Activated naive CD4-positive, alpha-beta T cell treated with anti-CD3 and anti-CD28 coated beads, Interleukin-2, amount 10 ng/mL, durations not matched to agents 7 days and 5 days (primary cell): ENCODE measurements around the gene HERC2.
A peak's percentile ranks its signal among the peaks of the same experiment; 100 is the strongest.
"Not testable (repeated sequence)": the region's sequence is repeated elsewhere in the genome, so short reads cannot be mapped to it uniquely, and the experiment has no call there.

Experiments used
- CTCF ChIA-PET: fragments of 350-600 bp; sonication (Branson Sonifier 250); formaldehyde crosslinking; loops from one replicate; lab custom pipeline; 2021; ENCODE audit warnings: antibody characterized with exemption; lab: Charles Lee
- DNase-seq: peaks from one replicate; pipeline ENCODE4 v3.0.0-alpha.2; 2020
- H3K27ac Mint-ChIP-seq: one replicate; pipeline ENCODE4 v1.8.0; 2021; ENCODE audit warnings: mild to moderate bottlenecking, moderate library complexity, mixed read lengths
- H3K27me3 Mint-ChIP-seq: one replicate; pipeline ENCODE4 v1.8.0; 2021; ENCODE audit warnings: mild to moderate bottlenecking, mixed read lengths
- H3K36me3 Mint-ChIP-seq: one replicate; pipeline ENCODE4 v1.8.0; 2021; ENCODE audit warnings: mixed read lengths
- H3K4me1 Mint-ChIP-seq: one replicate; pipeline ENCODE4 v1.8.0; 2021; ENCODE audit warnings: mixed read lengths
- H3K4me3 Mint-ChIP-seq: one replicate; pipeline ENCODE4 v1.8.0; 2021; ENCODE audit warnings: mild to moderate bottlenecking, moderate library complexity, mixed read lengths
- H3K9me3 Mint-ChIP-seq: one replicate; pipeline ENCODE4 v1.8.0; 2021; ENCODE audit warnings: mixed read lengths

The HERC2 gene

DNA sequence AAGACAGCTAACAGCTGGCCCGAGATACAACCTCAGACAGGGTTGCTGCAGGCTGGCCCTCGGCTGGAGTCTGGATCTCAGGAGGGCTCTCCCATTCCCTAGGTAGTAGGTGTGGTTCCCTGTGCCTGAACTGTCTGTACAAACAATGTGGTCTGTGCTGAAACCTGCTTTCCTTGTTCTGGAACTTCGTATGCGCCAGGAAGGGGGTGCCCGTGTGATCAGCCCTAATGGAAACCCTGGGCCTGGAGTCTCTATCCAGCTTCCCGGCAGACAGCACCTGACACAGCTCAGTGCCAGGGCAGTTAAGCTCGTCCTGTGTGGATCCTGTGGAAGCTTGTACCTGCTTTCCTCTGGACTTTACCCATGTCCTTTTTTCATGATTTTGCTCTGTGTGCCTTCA lies 99.4 kb downstream of the HERC2 start:
- peaks cover 33% of the 10 kb centered on the region for H3K36me3 Mint-ChIP-seq
- H3K9me3 Mint-ChIP-seq, H3K4me1 Mint-ChIP-seq, H3K27me3 Mint-ChIP-seq, DNase-seq, CTCF ChIA-PET, H3K4me3 Mint-ChIP-seq: not testable (repeated sequence)
- H3K27ac Mint-ChIP-seq = peak overlapping the region; percentile 73

DNA sequence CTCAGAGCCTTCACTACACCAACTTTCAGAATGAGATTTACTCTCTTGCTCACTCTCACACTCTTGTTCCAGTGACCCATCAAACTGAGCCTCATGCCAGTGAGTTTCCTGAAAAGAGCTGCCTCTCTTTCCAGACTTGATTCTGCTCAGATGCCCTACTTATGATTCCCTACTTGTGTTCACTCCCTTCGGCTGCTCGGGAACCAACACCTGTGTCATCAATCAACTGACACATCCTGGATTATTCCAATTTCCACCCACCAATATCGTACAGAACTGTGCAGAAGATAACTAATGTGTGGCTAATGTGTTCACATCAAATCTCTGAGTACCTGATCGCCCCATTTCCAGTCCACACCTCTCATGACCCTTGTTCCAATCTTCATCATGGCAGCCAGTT lies 100.3 kb downstream of the HERC2 start:
- H3K27me3 Mint-ChIP-seq, DNase-seq, H3K27ac Mint-ChIP-seq, H3K4me1 Mint-ChIP-seq, H3K9me3 Mint-ChIP-seq, H3K4me3 Mint-ChIP-seq, CTCF ChIA-PET: not testable (repeated sequence)
- H3K36me3 Mint-ChIP-seq = peaks cover 31% of the 10 kb centered on the region

DNA sequence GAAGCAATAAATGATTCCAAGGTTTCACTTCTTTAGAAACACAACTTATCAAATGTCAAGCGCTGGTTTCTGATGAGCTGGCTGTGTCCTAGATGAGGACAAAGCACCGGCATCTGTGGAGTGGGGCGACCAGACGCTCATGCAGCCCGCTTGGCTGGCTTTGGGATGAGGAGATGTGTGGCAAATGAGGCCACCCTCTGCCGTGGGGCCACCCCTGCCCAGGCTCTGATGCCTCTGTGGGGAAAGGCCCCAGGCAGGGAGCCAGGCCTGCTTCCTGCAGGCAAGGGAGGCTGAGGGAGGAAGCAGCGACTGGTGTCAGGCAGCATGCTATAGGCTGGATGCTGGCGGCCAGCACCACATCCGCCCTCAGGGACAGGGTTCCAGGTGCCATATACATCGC lies 102.9 kb downstream of the HERC2 start:
- no peak for DNase-seq
- CTCF ChIA-PET = no interaction called here
- Mint-ChIP-seq H3K27ac (no peak overlapping the region), H3K27me3 (no peaks in the 10 kb centered on the region), H3K9me3 (no peaks in the 10 kb centered on the region), H3K36me3 (peaks cover 21% of the 10 kb centered on the region), H3K4me3 (no peak overlapping the region), H3K4me1 (no peaks in the 10 kb centered on the region)

DNA sequence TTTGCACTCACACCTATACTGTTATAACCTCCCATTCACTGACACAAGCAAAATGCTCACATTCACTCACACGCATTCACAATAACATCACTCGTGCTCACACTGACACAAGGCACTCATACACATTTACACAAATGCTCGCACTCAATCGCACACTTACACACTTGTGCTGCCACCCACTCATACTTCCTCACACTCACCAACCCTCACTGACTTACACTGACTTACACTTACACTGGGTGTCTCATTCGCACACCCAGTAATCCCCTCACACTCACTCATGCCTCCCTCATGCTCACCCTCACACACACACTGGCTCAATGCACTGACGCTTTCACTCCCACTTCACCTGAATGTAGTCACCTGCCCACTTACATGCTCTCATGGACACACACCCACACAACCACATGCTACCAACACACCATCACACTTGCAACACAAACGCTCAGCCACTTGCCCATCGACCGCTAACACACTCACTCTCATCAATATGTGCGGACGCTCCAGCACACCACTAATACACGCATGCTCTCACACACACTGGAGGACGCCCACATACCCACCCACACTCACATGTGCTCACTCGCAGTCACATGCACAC lies 104.9 kb downstream of the HERC2 start:
- H3K27me3 Mint-ChIP-seq, H3K4me3 Mint-ChIP-seq, H3K4me1 Mint-ChIP-seq, H3K9me3 Mint-ChIP-seq, DNase-seq, CTCF ChIA-PET, H3K27ac Mint-ChIP-seq: not testable (repeated sequence)
- H3K36me3 Mint-ChIP-seq = peaks cover 24% of the 10 kb centered on the region

GRCh38 chr15:28215521-28215920 lies 106.5 kb downstream of the HERC2 start:
- H3K27ac Mint-ChIP-seq, H3K27me3 Mint-ChIP-seq, H3K4me1 Mint-ChIP-seq, H3K4me3 Mint-ChIP-seq, DNase-seq, CTCF ChIA-PET, H3K9me3 Mint-ChIP-seq: not testable (repeated sequence)
- H3K36me3 Mint-ChIP-seq = peaks cover 22% of the 10 kb centered on the region

GRCh38 chr15:28214006-28214790 lies 107.8 kb downstream of the HERC2 start:
- H3K4me3 Mint-ChIP-seq, H3K4me1 Mint-ChIP-seq, CTCF ChIA-PET, H3K27ac Mint-ChIP-seq, H3K9me3 Mint-ChIP-seq, DNase-seq, H3K27me3 Mint-ChIP-seq: not testable (repeated sequence)
- H3K36me3 Mint-ChIP-seq = peaks cover 16% of the 10 kb centered on the region

DNA sequence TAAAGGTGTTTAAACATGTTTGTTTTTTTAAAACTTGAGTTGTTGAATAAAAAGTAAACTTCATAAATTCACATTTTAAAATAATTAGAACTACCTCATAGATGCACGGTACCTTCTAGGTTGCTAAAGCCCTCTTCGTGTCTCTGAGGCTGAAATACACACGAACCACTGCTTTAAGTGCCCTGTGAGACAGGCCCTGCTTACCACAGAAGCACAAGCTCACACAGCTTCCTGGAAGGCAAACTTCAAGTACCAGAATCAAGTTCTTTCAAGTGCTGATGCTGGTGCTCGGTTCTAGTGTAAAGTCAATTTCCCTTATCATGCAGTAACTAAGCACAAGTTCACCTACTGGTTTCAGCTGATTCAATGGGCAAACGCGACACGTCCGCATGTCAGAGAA lies 108.6 kb downstream of the HERC2 start:
- H3K4me1 Mint-ChIP-seq, CTCF ChIA-PET, H3K4me3 Mint-ChIP-seq, H3K27ac Mint-ChIP-seq, H3K27me3 Mint-ChIP-seq, H3K9me3 Mint-ChIP-seq, DNase-seq: not testable (repeated sequence)
- H3K36me3 Mint-ChIP-seq = peaks cover 11% of the 10 kb centered on the region

DNA sequence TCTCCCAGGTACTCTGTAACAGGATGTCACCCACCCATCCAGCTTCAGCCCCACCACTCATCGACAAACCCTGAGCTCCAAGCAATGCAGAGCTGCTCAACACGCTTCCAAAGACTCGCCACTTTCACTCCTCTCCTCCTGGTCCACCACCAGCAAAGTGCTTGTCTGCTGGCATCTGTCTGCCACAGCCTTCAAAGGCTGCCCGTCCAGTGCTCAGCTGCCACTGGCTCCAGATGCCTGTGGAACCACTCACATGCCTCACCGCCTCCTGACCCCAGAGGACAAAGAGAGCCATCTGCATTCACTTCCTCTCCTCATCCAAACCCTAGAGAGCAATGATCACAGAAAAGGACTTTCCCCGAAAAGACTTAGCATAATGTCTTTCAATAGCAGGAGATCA lies 113.4 kb downstream of the HERC2 start:
- Mint-ChIP-seq H3K9me3 (no peaks in the 10 kb centered on the region), H3K4me3 (no peak overlapping the region), H3K36me3 (peaks cover 7% of the 10 kb centered on the region), H3K27ac (no peak overlapping the region), H3K4me1 (no peaks in the 10 kb centered on the region), H3K27me3 (no peaks in the 10 kb centered on the region)
- CTCF ChIA-PET = interaction anchor here (1.0 kb wide), 1 partner anchor 83 kb away, joined by 4 read pairs; no protein-coding TSS in a partner anchor
- DNase-seq = no peak

DNA sequence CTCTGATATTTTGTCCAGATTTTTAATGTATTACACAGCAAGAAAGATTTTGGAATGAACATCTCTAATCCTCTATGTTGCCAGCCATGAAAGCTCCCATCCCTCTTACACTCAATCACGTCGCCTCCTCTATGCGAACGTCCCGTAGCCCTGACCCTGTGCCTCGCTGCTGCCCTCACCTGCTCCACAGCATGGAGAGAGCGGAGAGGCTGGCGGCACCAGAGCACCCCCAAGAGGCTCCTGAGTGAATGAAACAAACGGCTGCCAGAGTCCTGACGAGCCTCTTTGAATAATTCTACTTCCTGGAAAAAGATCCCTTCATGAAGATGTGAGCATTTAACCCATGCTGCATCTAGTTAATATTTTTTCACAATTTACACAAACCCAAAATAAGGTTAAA lies 116.3 kb downstream of the HERC2 start:
- CTCF ChIA-PET, H3K27me3 Mint-ChIP-seq, DNase-seq, H3K4me3 Mint-ChIP-seq, H3K27ac Mint-ChIP-seq, H3K9me3 Mint-ChIP-seq, H3K4me1 Mint-ChIP-seq: not testable (repeated sequence)
- H3K36me3 Mint-ChIP-seq = peaks cover 14% of the 10 kb centered on the region

- not testable (repeated sequence) for H3K27me3 Mint-ChIP-seq, H3K27ac Mint-ChIP-seq
- peaks cover 21% of the 10 kb centered on the region for H3K36me3 Mint-ChIP-seq
These were observed 118.7 kb downstream of the HERC2 start for GRCh38 chr15:28203055-28203828.

GRCh38 chr15:28202124-28202523 lies 119.9 kb downstream of the HERC2 start:
- H3K9me3 Mint-ChIP-seq, CTCF ChIA-PET, H3K27me3 Mint-ChIP-seq, DNase-seq, H3K27ac Mint-ChIP-seq, H3K4me1 Mint-ChIP-seq, H3K4me3 Mint-ChIP-seq: not testable (repeated sequence)
- H3K36me3 Mint-ChIP-seq = peaks cover 25% of the 10 kb centered on the region

More at GRCh38 chr15:28203055-28203828, 118.7 kb downstream of the HERC2 start:
- H3K4me1 Mint-ChIP-seq, H3K4me3 Mint-ChIP-seq, H3K9me3 Mint-ChIP-seq, DNase-seq, CTCF ChIA-PET: not testable (repeated sequence)

DNA sequence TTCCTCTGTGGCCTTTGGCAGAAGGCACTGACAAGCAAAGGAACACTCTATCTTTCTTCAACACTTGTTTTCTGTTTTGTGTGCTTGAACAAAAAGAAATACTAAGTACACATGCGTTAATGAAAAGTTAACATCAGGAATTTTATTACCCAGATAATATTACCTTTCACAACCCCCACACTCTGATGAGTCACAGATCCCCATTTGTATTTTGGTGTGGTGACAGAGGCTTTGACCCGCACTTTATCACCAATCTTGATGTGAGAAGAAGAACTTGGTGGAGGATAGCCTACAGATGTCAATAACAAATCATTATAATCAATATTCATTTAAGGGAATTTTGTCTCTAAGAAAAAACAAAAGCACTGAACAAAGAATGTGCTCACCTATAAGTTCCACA lies 123.8 kb downstream of the HERC2 start:
- H3K9me3 Mint-ChIP-seq, H3K27ac Mint-ChIP-seq, H3K4me3 Mint-ChIP-seq, H3K4me1 Mint-ChIP-seq, DNase-seq, CTCF ChIA-PET, H3K27me3 Mint-ChIP-seq: not testable (repeated sequence)
- peaks cover 29% of the 10 kb centered on the region for H3K36me3 Mint-ChIP-seq

GRCh38 chr15:28197694-28198093 lies 124.3 kb downstream of the HERC2 start:
- H3K4me1 Mint-ChIP-seq, DNase-seq, H3K4me3 Mint-ChIP-seq, CTCF ChIA-PET, H3K27ac Mint-ChIP-seq, H3K9me3 Mint-ChIP-seq, H3K27me3 Mint-ChIP-seq: not testable (repeated sequence)
- peaks cover 29% of the 10 kb centered on the region for H3K36me3 Mint-ChIP-seq

GRCh38 chr15:28196581-28196980 lies 125.4 kb downstream of the HERC2 start:
- H3K4me1 Mint-ChIP-seq, DNase-seq, H3K4me3 Mint-ChIP-seq, CTCF ChIA-PET, H3K9me3 Mint-ChIP-seq, H3K27me3 Mint-ChIP-seq, H3K27ac Mint-ChIP-seq: not testable (repeated sequence)
- H3K36me3 Mint-ChIP-seq = peaks cover 35% of the 10 kb centered on the region

DNA sequence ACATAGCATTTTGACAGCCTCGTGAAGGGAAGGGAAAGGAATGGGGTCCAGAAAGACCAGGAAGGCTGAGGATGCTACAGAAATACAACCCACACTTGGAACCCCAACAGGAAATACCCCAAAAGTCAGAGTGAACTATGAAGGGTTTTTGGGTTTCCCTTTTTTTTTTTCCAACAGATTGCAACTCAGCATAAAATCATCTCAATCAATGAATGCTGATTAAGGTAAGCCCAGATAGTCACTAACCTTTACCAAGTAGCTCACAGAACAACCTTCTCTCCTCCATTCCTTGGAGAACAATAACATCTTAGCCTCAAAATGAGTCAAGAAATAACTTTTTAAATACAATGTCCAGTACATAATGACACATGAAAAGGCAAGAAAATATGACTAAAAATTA lies 129.2 kb downstream of the HERC2 start:
- Mint-ChIP-seq H3K4me1 (peaks cover 2% of the 10 kb centered on the region), H3K4me3 (no peak overlapping the region), H3K9me3 (no peaks in the 10 kb centered on the region), H3K27me3 (no peaks in the 10 kb centered on the region), H3K36me3 (peaks cover 28% of the 10 kb centered on the region), H3K27ac (no peak overlapping the region)
- DNase-seq = no peak
- CTCF ChIA-PET = no interaction called here
